Stimulated activated CD8-positive, alpha-beta memory T cell treated with anti-CD3 and anti-CD28 coated beads, Interleukin-12 subunit alpha, Interleukin-12 subunit beta, amount 100 ng/mL, for 1 hour (primary cell): ENCODE results near the gene MYO18B.
"Not testable (repeated sequence)": the region's sequence is repeated elsewhere in the genome, so short reads cannot be mapped to it uniquely, and the experiment has no call there.

Experiments used
- DNase-seq: peaks from one replicate; pipeline ENCODE4 v3.0.0-alpha.2; 2020; ENCODE audit warnings: low read depth

Gene MYO18B

DNA sequence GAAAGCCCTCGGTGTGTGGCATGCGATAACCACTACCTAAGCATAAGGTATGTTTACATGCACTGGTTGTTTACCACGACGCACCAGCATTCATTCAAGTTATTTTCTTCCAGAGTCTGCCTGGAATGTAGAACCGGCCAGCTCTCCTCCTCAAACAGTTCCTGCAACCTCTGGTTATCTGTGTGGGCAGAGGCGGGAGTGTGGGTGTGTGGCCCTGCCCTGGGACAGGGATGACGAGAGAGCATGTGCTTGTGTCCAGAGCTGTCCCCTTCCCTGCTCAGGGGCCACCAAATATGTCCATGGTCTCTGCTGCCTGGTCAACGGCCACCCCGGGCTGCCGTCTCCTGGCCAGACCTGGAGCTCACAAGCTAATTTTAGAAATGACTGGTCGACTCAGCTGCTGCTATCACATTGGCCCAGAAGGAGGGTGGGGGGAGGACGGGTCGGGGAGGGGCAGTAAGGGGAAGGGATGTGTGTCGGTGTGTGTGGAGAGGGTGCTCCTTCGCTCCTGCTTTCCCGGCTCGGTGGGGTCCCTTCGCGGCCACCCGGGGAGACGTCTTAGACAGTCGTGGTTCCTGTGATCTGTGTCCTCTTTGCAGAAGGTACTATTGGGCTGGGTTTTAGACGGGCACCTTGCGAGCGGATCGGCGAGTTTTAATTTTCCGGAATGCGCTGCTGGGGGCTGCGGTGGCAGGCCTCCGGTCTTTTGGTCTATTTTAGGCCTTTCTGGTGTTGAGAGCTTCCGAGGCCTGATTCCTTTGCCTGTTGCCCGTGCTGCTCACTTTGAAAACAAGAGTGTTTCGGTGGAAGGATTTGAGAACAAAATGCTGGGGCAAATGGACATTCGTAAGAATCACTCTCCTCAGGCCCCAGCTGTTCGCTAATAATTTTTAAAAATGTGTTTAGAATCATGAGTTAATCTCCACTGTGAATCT lies at the start of gene MYO18B:
MYO18B (plus strand) TSS at position 497 of the 935 bp plus-strand sequence. CDS start 18,905 bp downstream, outside the sequence.
- DNase-seq, result no peak

DNA sequence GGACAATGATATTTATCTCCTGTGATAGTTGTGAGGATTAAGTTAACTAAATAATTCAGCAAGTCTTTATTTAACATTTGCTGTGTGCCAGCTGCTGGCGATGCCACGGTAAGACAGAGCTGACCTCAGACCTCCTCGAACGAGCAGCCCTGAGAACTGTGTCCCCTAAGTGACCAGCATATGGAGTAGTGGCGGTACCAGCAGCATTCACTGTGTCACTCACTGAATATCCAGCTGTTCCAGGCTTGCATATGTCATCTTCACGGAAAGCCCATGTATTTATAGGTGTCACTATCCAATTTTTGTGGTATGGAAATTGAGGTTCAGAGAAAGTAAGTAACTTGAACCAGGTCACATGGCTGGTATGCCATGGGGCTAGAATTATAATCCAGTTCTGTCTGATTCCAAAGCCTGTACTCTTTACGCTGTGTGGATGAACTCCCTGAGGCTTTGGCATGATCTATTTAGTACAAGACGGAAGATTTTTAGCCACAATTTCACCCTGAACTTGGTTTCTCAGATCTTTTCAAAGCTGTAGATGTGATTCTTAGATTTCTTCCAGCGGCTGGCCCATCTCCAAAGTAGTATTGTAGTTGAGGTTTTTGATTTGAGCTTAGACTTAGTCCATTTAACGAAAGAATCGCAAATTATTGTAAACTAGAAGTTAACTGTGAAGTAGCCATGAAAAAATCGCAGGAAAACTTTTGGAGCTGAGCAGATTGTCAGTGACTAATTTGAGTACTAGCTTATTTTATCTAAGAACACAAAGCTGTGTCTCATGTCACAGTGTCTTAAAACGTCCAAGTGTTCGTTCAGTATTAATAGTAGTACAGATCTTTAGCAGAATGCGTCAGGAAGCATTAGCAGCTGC lies 49.4 kb upstream of the MYO18B start:
- DNase-seq, result no peak

DNA sequence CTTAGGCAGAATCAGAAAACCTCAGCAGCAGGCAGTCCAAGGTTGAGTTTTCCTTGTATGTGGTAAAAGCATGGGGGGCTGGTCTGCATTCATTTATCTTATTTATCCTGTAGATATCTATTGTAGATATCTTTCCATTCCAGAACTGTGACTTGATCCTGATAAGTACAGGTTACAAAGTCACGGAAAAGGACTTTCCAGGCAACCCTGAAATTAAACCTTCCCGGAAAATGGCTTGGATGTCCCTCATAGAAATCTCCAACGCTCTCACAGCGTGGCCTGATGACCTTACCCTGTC lies 48.8 kb upstream of the MYO18B start:
- no peak for DNase-seq

DNA sequence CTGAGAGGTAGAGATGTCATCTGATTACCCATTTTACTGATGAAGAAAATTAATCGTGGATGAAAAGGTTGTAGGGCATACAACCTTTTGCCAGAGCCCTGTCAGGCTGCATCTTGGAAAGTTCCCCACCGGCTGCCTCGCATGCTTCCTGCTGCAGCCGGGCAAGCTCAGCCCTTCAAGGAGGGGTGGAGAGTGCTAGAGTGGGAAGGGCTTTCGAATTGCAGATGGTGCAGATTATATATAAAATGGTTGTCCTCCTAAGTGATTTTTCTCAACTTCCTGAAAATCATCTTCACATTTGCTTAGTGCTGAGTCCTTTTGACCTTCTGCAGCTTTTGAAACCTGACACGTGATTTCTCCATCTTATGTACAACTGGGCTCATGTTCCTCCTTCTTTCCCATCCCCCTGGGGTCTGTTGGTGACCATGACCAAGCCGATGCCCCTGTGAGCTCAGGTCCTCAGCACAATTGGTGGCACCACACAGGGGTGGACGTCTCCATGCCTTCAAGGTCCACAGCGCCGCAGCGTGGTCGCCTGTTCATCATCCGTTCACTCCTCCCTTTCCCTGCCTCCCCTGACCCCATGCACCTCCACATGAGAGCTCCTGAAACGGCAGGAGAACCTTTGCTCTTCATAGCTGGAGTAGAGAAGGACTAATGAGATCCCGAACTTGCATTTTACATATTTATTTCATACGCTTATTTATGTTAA lies 47.6 kb upstream of the MYO18B start:
- no peak for DNase-seq

- DNase-seq, result no peak
These were observed 46.8 kb upstream of the MYO18B start for GRCh38 chr22:25695146-25695545.

DNA sequence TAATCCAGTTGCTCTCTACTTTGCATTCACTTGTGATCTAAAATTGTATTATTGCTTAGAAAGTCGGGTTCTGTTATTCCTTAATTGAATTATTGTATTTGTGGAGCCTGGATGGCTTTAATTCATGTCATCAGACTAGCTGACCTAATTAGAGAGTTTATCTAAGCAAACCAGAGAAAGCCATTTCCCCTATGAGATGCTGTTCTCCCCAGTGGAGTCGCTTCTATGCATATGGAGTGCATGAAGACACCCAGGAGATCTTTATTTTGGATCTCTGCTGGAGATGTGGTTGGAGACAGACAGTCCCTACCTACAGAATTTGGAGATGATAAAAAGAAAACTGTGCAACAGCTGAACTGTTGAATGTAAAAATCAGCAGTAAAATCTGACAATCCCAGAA lies 45.2 kb upstream of the MYO18B start:
- no peak for DNase-seq

- no peak for DNase-seq
These were observed 44.8 kb upstream of the MYO18B start for GRCh38 chr22:25697181-25697664.

DNA sequence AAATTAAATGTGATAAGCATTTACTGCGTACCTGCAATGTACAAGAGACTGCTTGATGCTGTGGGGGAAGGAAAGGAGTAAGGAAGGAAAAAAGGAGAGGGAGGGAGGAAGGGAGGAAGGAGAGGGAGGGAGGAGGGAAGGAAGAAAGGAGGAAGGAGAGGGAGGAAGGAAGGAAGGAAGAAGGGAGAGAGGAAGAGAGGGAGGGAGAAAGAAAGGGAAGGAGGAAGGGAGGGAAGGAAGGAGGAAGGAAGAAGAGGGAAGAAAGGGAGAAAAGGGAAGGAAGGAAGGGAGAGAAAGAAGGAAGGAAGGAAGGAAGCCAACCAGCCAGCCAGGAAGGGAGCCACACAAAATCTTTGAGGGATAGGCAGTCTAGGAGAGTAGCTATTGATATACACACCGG lies 44.0 kb upstream of the MYO18B start:
- no peak for DNase-seq

GRCh38 chr22:25698461-25698860 lies 43.5 kb upstream of the MYO18B start:
- no peak for DNase-seq

DNA sequence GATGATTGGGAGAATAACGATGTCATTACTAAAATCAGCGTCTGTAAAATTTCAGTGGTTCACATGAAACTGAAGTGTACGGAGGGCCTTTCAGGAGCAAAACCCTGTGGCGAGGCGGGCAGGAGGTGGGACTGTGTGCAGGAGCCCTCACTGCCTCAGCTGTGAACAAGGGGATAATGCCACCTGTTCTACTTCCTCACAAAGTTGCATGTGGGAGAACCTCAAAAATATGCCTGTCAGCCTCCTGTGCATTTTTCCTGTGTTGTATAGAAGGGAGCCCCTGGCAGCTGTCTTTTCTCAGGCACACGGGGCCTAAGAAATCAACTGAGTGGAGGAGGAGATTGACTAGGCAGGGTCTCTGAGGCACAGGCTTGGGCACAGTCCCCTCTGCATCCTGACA lies 43.0 kb upstream of the MYO18B start:
- DNase-seq, result no peak

DNA sequence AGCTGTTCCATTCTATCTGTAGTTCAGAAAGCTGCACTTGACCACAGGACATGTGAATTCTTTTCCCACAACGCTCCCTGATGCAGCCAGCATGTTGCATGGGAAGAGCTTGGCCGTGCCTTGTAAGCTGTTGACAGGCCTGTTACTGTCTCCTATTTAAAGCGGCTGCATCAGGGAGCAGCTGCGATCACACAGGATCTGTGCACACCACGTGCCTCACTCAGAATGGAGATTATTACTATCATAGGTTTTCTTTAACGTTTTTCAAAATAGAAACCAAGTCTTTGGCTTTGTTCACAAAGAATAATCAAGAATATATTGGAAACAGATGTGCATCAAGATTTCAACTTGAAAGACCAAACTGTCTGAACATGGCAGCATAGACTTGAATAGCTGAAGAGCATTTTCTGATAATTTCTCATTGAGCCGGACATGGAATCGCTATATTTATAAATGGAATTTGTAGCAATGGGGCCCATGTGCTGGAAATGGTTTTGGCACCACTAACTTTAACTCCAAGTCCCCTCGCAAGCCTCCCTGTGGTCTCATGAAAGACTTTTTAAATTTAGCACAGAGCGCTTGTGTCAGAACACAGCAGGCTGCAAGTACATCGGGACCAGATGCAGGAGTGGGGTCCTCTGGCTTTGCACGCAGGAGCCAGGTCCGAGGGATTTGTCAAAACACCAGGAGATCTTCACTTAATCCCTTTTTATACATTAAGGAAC lies 40.8 kb upstream of the MYO18B start:
- no peak for DNase-seq

DNA sequence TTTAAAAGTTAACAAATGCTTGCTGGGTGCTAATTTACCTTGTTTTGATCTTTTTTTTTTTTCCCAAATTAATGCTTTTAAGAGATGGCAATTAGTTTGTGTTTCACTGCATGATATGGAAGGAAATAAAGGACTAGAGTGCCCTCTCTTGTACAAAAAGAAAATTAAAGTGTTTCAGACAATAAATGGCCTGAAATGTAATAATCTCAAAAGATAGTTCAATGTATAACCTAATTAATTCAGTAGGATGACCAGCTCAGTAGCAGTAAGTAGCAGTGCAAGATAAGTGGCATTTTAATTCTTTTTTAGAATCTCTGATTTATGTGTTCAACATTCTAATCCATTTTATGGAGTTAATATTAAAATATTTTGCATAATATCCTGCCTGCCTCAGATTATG lies 39.9 kb upstream of the MYO18B start:
- no peak for DNase-seq

GRCh38 chr22:25702571-25703167 lies 39.3 kb upstream of the MYO18B start:
- DNase-seq, result no peak

DNA sequence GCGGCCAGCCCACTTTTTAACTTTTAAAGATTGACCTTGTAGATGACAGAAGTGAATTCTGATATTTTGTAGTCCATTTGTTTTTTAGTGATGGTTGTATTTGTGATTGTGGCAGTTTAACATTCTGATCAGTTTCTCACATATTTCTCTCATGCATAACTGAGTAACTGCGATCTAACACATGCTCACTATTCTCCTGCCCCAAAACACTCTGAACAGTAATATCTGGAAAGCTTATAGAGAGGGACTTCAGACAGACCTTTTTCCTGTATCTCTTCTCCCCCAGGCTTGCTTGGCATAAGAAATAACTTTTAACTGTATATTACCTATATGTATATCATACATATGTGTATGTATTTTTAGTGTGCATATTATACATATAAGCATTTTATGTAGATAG lies 37.3 kb upstream of the MYO18B start:
- no peak for DNase-seq

- no peak for DNase-seq
These were observed 35.8 kb upstream of the MYO18B start for GRCh38 chr22:25706197-25706596.

DNA sequence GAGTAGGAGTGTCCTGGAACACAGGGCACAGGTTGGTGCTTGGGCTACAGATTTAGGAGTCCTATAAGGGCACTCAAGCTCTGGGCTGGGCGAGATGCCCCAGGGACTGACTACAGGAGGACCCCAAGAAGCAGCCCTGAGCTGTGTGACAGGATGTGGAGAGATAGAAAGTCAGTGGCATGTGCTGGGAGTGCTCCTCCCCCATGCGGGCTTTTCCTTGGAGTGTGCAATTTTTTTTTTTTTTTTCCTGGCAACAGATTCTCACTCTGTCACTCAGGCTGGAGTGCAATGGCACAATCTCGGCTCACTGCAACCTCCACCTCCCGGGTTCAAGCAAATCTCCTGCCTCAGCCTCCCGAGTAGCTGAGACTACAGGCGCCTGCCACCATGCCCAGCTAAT lies 33.6 kb upstream of the MYO18B start:
- DNase-seq, result not testable (repeated sequence)

- DNase-seq, result no peak
These were observed 32.2 kb upstream of the MYO18B start for GRCh38 chr22:25709758-25710157.

DNA sequence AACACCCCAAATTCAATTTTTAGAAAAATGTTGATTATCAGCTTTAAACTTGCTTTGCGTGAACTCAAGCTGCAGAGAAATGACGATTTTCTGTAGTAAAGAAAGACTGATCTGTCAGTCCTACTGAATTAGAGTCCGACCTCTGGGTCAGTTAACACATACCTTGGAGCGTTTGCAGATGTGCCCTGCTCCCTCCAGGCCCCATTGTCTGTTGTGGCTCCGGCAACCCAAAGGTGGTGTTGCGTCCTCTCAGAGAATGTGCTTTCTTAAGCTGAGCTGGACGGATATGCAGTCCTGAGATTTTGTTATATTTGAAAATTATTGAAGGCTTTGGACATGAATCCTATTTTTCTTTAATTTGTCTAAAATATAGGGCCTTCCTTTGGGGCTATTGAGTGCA lies 31.5 kb upstream of the MYO18B start:
- DNase-seq, result no peak

- DNase-seq, result no peak
These were observed 30.5 kb upstream of the MYO18B start for GRCh38 chr22:25711491-25711890.

- no peak for DNase-seq
These were observed 29.2 kb upstream of the MYO18B start for GRCh38 chr22:25712661-25713400.

- DNase-seq, result no peak
These were observed 27.9 kb upstream of the MYO18B start for GRCh38 chr22:25714070-25714469.
